RCC 7860 (cell line): ENCODE results near the gene ABI3.
A peak's percentile ranks its signal among the peaks of the same experiment; 100 is the strongest.

Source experiments
- DNase-seq: peaks from one replicate; pipeline ENCODE4 v3.0.0-alpha.2; 2015; ENCODE audit warnings: low spot score
- FAIRE-seq: peaks from 2 replicates; lab custom pipeline; 2012; peaks lifted over from hg19 to GRCh38; lab: Jason Lieb, UNC

The ABI3 gene

DNA sequence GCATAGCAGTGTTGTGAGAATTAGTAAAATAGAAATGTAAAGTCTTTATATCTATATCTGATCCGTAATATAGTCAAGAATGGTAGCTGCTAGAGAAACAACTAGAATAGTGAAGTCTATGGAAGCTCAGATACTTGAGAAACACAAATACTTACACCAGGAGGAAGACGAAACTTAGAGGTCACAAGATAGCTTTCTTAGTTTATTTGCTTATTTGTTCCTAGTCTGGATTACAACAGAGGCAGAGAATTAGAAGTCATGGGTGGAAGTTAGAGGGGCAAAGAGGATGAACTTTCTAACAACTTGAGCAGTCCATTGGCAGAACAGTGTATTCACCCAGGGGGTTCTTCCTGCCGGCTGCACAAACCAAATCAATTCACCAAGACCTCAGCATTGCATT is 14.0 kb upstream of the ABI3 start:
- DNase-seq (no peak), FAIRE-seq (no peak)

DNA sequence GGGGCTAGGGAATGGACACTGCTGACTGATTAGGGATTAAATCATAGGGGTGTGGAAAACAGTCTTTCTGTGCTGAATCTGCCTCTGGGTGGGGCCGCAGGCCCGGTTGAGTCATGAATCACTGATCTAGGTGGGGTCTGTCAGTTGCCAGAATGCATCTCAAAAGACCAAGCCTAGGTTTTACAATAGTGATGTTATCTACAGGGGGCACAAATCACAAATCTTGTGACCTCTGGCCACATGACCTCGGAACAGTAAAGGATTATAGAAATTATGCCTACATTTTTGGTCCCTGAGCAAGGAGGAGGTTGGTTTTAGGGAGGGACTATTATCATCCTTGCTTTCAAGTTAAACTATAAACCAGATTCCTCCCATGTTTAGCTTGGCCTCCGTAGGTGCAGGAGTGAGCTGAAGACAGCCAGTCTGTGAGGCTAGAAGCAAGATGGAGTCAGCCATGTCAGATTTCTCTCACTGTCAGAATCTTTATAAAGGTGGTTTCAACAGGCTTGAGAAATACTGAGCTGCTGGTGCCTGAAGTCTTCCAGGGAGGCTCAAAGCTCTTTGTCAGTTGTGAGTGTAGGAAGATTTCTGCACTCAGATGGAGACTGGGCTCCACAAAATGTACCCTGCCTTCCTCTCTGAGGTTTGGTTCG is 13.0 kb upstream of the ABI3 start:
- FAIRE-seq = peak; percentile 94
- peak; percentile 92 for DNase-seq

GRCh38 chr17:49198211-49198610 is 12.3 kb upstream of the ABI3 start:
- DNase-seq (peak; percentile 78), FAIRE-seq (peak; percentile 91)

DNA sequence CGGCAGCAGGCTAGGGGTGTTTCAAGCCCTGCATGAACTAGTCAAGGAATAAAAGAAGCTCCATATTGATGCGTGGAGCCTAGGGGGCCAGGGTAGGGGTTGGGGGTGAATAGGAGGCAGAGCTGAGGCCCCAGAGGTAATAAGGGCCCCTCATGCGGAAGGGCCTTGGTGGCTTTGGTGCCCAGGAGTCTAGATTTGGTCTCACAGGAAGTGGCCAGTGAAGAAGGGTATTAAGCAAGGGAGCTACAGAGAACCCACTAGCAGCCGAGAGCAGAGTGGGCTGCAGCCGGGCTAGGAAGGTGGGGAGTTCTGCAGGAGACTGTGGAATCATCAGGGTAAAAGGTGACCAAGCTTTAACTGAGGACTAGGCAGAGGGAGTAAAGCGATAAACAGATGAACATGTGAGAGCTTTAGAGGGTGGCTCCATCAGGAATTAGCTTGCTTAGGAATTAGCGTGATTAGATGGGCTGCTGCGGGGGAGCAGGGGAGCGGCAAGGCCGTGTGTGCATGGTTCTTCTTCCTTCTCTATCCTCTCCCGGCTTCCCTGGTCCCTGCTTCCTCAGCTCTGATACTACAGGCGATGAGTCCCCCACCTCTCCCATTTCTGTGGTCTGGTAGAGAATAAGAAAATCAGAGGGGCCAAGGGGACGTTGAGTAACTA is 10.0 kb upstream of the ABI3 start:
- FAIRE-seq = no peak
- DNase-seq = no peak

- FAIRE-seq (no peak), DNase-seq (peak; percentile 10)
Measured at GRCh38 chr17:49201481-49201927, 9.0 kb upstream of the ABI3 start.

DNA sequence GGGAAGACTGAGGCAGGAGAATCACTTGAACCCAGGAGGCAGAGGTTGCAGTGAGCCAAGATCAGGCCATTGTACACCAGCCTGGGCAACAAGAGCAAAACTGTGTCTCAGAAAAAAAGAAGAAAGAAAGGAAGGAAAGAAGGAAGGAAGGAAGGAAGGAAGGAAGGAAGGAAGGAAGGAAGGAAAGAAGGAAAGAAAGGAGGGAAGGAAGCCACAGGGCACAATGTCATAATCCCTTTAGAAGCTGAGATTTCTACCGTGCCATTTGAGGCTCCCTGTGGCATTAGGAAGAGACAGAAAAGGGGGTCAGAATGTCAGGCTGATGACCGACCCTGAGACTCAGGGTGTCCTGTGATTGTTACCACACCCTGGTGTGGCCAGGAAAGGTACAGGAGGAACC is 6.7 kb upstream of the ABI3 start:
- FAIRE-seq = no peak
- DNase-seq = no peak

- DNase-seq = no peak
- no peak for FAIRE-seq
Measured at GRCh38 chr17:49204516-49204915, 6.0 kb upstream of the ABI3 start.

DNA sequence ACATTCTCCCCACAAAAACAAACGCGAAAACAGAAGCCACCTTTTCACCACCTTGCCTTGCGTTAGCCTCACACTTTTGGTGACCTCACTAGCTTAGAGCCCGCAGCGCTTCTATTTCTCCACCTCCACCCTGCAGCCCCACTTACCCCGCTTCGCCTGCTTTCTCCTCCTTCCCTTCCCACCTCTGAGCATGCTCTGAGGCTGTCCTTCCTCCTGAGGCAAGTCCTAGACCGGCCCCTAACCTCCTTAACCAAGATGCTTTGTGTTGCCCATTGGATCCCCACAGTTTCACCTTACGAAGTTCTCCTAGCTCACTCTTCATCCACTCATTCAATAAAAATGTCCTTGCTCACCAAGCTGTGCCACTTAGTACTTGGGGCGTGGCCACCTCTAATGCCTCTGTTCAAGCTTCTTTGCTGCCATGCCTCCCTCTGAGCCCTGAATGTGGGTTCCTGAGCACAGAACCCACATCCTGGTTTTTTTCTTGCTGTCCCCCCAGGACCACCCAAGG is 1.4 kb upstream of the ABI3 start:
- no peak for FAIRE-seq
- no peak for DNase-seq

- DNase-seq = no peak
- no peak for FAIRE-seq
Measured at GRCh38 chr17:49213399-49213798, 2.9 kb downstream of the ABI3 start.

DNA sequence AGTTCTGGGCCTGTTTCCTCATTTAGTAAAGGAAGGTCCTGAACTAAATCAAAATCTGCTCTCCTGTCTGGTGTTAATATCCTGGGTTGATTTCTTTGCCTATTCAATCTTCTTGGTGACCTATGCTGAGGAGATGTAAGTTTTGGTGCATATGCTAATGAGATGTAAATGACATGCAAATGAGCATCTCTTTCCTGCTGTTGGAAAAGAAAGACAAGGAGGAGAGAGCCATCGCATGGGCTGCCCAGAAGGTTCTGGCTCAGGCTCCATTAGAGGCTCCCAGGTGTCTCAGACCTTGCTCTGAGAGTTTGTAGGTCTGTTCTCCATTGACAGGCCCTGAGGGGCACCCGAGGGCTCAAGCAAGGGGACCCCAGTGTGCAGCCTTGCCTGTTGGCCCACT is 3.3 kb downstream of the ABI3 start:
- no peak for FAIRE-seq

DNA sequence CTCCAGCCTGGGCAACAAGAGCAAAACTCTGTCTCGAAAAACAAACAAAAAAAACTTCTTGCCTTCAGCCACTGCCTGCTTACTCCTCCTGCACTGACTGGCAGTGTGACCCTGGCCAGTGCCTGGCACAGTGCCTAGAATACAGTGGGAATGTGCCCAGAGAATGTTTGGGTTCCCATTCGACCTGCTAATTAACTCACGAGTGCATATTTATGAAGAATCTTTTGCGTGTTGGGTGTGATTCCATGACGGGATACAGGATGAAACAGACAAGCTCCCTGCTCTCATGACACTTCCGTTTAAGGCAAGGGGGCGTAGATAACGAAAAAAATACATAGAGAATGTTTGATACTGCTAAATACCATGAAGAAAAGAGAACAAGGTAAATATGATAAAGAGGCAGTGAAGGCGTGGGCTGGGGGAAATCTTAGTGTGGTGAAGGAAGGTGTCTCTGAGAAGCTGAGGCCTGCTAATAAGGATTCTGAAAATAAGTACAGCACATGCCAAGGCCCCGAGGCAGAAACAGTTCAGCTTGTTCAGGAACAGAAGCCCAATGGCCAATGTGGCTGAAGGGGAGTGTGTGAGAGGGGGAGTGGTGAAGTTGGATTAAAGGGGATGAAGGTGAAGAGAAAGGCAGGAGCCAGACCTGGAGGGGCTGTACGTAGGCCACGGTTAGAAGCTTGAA is 4.3 kb downstream of the ABI3 start:
- FAIRE-seq (no peak), DNase-seq (no peak)

More for the DNA sequence above, 3.3 kb downstream of the ABI3 start:
- no peak for DNase-seq

DNA sequence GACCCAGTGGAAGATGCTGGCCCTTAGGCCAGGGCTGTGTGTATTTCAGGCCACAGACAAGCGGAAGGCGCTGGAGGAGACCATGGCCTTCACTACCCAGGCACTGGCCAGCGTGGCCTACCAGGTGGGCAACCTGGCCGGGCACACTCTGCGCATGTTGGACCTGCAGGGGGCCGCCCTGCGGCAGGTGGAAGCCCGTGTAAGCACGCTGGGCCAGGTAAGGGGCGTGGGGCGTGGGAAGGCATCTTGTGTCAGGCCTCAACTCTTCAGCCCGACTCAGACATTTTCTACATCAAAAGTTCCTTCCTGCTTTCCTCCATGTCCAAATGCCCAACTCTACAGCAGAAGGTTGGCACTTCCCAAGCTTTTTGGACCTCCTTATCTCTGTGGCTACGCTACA is 6.0 kb downstream of the ABI3 start:
- no peak for DNase-seq
- FAIRE-seq = no peak

- FAIRE-seq (no peak), DNase-seq (no peak)
Measured at GRCh38 chr17:49216953-49217650, 6.6 kb downstream of the ABI3 start.

DNA sequence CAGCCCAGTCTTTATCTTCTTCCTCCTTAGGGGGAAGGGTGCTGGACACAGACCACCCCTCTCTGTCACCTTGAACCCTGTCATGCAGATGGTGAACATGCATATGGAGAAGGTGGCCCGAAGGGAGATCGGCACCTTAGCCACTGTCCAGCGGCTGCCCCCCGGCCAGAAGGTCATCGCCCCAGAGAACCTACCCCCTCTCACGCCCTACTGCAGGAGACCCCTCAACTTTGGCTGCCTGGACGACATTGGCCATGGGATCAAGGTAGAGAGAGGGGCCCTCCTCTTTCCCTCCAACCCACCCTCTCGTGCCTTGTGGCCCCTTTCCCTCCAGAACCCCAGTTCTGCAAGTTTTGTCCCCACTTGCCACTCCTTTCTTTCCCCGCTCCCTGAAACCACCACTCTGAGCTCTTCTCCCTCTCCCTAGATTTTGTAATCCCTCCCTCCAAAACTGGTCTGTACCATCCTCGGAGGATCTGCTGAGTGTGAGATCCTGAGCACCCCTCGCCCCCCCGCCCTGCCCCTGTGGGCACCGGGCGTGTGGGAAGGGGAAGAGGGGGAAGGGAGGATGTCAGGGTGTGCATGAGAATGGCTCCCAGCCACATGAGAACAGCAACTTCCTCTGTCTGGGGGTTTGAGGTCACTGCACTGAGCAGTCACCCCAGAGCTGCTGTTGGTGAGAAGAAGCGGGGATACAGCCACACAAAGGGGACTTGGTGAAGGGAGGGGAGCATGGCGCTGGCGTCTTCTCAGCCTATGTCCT is 7.3 kb downstream of the ABI3 start:
- FAIRE-seq (no peak), DNase-seq (no peak)

DNA sequence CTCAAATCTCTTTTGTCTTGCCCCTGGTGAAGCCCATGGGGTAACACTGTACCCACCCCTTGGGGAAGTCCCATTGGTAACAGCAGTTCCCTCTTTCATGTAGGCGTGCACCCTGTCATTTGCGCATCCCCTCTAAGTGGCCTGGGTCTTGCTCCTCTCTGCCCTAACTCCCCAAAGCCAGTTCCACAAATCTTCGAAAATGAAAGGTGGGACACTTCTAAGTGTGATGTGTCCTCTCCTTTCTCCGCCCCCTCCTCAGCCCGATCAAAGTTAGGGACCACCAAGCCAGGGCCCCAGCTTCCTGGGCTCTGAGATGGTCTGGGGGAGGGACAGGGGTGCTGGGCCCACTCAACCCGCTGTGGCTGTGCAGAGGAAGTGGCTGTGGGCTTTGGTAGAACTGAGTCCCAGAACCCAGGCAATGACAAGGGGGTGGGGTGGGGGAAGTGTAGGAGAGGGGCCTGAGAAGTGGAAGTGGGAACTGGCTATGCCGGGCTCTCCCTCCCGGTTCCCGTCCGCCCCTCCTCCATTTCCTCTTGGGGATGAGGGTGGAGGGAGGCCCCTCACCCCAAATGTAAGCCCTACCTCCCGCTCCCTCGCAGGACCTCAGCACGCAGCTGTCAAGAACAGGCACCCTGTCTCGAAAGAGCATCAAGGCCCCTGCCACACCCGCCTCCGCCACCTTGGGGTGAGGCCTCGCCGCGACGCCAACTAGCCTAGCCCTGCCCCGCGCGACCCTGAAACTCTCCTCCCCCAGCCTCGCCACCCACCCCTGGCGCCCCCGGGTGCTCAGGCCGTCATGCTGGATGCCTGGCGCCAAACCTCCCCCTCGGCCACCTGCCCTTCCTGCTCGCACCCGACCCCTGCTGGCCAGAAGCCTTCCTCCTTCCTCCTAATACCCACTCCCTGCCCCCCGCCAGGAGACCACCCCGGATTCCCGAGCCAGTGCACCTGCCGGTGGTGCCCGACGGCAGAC is 8.7 kb downstream of the ABI3 start:
- DNase-seq (no peak), FAIRE-seq (no peak)

DNA sequence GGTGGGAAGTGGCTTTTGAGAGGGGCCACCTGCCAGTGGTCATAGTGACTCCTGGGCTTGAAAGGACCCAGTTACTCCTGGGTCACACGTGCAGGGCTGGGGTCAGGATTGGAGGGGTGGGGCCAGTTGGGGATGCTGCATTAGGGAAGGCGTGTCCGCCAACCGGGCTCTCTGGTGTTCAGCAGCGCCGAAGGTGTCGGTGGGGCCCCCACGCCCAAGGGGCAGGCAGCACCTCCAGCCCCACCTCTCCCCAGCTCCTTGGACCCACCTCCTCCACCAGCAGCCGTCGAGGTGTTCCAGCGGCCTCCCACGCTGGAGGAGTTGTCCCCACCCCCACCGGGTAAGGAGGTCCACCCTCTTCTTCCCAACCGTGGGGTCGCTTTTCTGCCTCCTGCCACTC is 9.5 kb downstream of the ABI3 start:
- no peak for FAIRE-seq
- no peak for DNase-seq

GRCh38 chr17:49223168-49223516 is 12.6 kb downstream of the ABI3 start:
- FAIRE-seq (no peak), DNase-seq (no peak)

- DNase-seq = no peak
- FAIRE-seq = no peak
Measured at GRCh38 chr17:49223517-49224197, 13.2 kb downstream of the ABI3 start.
